NK-92 (cell line): Measurements from ENCODE around the gene REC8.
A peak's percentile ranks its signal among the peaks of the same experiment; 100 is the strongest.

Source experiments
- DNase-seq: peaks from one replicate; lab custom pipeline; 2025; ENCODE audit not compliant: unreplicated experiment; lab: John Stamatoyannopoulos, UW

The REC8 gene

GRCh38 chr14:24159777-24160498, 11.9 kb upstream of the REC8 start:
- no peak for DNase-seq

GRCh38 chr14:24160499-24160849, 11.4 kb upstream of the REC8 start:
- DNase-seq = no peak

- DNase-seq = peak; percentile 89
Measured at GRCh38 chr14:24160850-24161804, 10.8 kb upstream of the REC8 start, which contains the start of gene IRF9. TSS of gene IRF9 (plus strand) at chr14:24161265. CDS start at chr14:24162145, 880 bp downstream.

GRCh38 chr14:24162093-24162492, 9.8 kb upstream of the REC8 start:
- no peak for DNase-seq

GRCh38 chr14:24164518-24164991, 7.3 kb upstream of the REC8 start:
- DNase-seq = no peak

GRCh38 chr14:24165785-24166184, 6.1 kb upstream of the REC8 start:
- DNase-seq = no peak

GRCh38 chr14:24167469-24168114, 4.3 kb upstream of the REC8 start:
- DNase-seq = no peak

- DNase-seq = no peak
Measured at GRCh38 chr14:24172261-24172860, 481 bp downstream of the REC8 start.

- no peak for DNase-seq
Measured at GRCh38 chr14:24172871-24173281, 996 bp downstream of the REC8 start.

- no peak for DNase-seq
Measured at GRCh38 chr14:24176599-24176998, 4.7 kb downstream of the REC8 start.

- DNase-seq = no peak
Measured at GRCh38 chr14:24177041-24177825, 5.4 kb downstream of the REC8 start.

GRCh38 chr14:24177891-24178290, 6.0 kb downstream of the REC8 start:
- no peak for DNase-seq

- no peak for DNase-seq
Measured at GRCh38 chr14:24178399-24179178, 6.7 kb downstream of the REC8 start.

GRCh38 chr14:24179294-24179960, 7.5 kb downstream of the REC8 start:
- no peak for DNase-seq

- DNase-seq = no peak
Measured at GRCh38 chr14:24179961-24180796, 8.3 kb downstream of the REC8 start.

GRCh38 chr14:24181371-24182077, 9.6 kb downstream of the REC8 start:
- no peak for DNase-seq

- DNase-seq = no peak
Measured at GRCh38 chr14:24182110-24182882, 10.4 kb downstream of the REC8 start.
